Body of pancreas (tissue), 4 donors: ENCODE measurements around the gene DUS3L.

Experiments
- CTCF ChIP-seq, 7 experiments: fragments of 450-650 bp in 4 of 7; fragments of 200-600 bp in 3 of 7; sonication (generic) in 3 of 7; IDR thresholded peaks; one replicate each; pipeline ENCODE4 v1.5.1; 2016 to 2019; ENCODE audit warnings: antibody characterized with exemption in 7 of 7
- POLR2A ChIP-seq, 3 donors: fragments of 450-650 bp; IDR thresholded peaks; one replicate each; pipeline ENCODE4 v1.6.1; 2016; ENCODE audit warnings: antibody characterized with exemption in 3 of 3, mild to moderate bottlenecking in 2 of 3

GRCh38 chr19:5811117-5811516, 20.2 kb upstream of the DUS3L start:
- TF ChIP-seq CTCF (IDR thresholded peaks at IDR 0.05) (no peak), POLR2A (IDR thresholded peaks at IDR 0.05) (no peak)
